GM19438 (cell line): Measurements from ENCODE around the gene KRT16.
"Not testable (repeated sequence)": the region's sequence is repeated elsewhere in the genome, so short reads cannot be mapped to it uniquely, and the experiment has no call there.

Source experiments
- ATAC-seq: cut with Tn5 transposase; IDR thresholded peaks from one replicate; pipeline ENCODE4 v1.9.1; 2021; ENCODE audit warnings: low read depth; ENCODE audit not compliant: unreplicated experiment

The KRT16 gene

DNA sequence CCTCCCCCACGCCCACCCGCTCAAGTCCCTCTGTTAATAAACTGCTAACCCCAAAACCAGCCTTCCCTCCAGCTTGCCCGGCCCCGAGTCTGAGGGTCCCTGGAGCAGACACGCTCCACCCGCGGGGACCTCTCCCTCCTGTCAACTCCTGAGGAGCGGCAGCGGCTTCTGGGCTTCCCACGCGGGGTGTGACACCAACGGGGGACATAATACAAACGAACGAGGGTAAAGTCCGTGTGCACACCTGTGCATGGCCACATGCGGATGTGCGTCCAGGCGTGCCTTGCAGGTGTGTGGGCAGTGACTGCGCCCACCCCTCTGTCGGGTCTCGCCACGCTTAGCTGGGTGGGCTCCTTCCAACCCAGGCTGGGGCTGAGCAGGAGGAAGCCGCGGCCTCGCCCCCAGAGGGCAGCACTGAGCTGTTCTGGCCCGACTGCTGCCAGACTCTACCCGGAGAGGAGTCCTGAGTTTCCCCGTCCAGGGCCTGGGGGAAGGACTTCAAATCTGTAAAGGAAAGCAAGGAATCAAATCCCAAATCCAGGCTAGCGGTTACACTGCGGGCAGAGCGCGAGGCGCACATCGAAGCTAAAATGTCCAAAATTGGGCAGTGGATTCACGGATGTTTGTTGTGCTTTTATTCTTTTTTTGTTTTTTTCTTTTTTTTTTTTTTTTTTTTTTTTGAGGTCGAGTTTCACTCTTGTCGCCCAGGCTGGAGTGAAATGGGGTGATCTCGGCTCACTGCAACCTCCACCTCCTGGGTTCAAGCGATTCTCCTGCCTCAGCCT, 36.0 kb upstream of the KRT16 start:
- no peak for ATAC-seq

GRCh38 chr17:41647940-41648410, 35.4 kb upstream of the KRT16 start:
- ATAC-seq, result peak; percentile 65

DNA sequence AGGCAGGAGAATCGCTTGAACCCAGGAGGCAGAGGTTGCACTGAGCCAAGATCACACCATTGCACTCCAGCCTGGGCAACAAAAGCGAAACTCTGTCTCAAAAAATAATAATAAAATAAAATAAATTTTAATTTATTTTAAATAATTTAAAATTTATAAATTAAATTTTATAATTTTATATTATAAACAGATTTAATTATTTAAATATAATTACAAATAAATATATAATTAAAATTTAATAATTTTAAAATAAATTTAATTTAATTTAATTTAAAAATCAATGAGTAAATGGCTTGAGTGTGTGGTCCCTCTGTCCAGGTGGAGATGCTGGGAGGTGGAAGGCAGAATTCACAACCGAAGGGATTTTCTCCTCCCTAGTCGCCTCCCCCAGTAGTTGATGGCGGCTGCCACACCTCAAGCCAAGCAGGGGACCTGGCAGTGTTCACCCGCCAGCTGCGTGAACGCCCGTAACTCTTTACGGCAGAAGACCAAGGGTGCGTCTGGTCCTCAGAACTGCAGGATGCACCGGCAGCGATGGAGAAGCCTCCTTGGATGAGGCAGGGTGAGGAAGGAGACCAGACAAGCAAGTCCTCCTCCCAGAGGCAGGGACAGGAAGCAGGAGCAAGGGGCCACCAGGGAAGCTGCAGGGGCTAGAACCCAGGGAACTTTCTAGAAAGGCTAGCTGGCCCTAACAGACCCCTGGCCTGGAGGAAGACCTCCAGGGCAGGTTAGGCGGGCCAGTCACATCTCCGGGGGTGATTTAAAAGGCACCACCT, 34.7 kb upstream of the KRT16 start:
- ATAC-seq, result no peak

- ATAC-seq, result no peak
These were observed 29.9 kb upstream of the KRT16 start for GRCh38 chr17:41642252-41643156.

- not testable (repeated sequence) for ATAC-seq
These were observed 28.0 kb upstream of the KRT16 start for GRCh38 chr17:41640596-41640995.

- ATAC-seq, result no peak
These were observed 27.2 kb upstream of the KRT16 start for GRCh38 chr17:41639492-41640473.

- ATAC-seq, result no peak
These were observed 26.4 kb upstream of the KRT16 start for GRCh38 chr17:41638941-41639340.

GRCh38 chr17:41638194-41638593, 25.6 kb upstream of the KRT16 start:
- no peak for ATAC-seq

DNA sequence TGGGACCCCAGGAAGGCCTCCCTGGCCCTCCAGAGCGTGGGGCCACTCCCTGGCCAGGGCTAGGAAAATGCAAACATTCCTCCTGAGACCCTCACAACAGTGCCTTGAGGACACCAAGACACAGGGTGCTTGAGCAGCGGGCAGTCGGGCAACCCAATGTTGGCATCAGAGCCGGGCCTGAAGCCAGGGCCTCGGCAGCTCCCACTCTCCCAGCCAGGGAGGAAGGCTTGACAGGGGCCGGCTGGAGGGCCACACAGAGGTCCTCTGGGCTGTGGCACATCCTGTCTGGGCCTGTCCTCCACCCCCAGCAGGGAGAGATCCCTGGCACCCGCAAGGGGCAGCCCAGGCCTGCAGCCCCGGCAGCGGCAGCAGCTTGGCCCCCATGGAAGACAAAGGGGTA, 24.1 kb upstream of the KRT16 start:
- no peak for ATAC-seq

DNA sequence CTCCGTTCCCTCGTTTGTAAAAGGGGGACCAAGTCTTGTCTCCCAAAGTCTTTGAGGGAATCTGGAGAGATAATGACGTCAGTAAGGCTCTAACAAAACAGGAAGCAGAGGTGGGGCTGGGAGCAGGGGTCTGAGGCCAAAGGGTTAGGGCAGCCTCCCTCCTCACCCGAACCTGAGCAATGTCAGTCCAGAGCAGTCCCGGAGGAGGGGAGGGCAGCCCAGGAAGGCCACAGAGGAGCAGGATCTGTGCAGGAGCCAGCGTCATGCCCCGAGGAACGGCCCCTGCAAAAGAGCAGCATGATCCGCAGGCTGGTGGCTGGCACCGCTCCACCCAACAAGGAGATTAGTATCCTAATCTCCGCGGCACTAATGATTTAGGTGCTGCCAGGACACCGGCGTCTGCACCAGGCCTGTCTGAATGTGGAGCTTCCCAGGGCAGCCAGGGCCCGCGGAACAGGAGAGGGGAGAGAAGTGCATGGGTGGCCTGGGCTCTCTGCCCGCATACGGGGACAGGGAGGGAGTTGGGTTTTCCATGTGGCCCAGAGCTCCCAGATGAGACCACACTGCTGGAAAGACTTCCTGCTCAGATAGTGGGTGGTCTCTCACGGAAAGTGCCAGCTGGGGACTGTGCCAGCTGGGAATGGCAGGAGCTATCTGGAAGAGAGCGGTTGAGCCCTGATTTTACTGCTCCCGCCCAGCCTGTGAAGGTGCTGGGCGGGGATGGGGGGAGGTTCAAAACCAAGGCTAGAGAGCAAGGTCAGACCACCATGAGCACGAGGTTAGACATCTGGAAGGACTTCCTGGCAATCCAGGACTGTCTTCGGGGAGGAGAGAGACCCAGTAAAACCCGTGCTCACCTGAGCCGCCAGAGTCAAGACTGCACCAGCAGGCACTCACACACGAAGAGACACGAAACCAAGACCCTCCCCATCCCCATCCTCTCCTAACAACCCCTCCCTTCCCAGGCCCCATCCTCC, 22.8 kb upstream of the KRT16 start:
- no peak for ATAC-seq

- ATAC-seq, result no peak
These were observed 22.1 kb upstream of the KRT16 start for GRCh38 chr17:41634639-41635038.

DNA sequence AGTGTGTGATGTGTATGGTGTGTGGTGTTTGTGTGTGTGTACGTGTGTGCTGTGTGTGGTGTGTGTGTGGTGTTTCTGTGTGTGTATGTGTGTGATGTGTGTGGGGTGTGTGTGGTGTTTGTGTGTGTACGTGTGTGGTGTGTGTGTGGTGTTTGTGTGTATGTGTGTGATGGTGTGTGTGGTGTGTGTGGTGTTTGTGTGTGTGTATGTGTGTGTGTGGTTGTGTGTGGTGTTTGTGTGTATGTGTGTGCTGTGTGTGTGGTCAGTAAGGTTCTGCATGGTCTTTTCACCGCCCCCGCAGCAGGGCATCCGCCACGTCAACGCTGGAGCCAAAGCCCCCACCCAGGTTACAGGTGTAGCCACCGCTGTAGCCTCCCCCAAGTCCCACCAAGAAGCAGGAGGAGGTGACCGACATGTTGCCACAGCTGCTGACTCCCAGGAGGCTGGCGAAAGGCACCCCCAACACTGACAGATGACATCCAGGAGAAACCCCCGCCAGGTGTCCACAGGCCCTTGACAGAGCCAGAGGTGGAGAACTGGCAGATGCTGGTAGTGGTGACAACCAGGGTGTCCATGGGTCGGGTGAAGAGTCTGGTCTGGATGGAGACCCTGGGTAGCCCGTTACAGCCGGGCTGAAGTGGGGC, 21.1 kb upstream of the KRT16 start:
- ATAC-seq, result no peak

DNA sequence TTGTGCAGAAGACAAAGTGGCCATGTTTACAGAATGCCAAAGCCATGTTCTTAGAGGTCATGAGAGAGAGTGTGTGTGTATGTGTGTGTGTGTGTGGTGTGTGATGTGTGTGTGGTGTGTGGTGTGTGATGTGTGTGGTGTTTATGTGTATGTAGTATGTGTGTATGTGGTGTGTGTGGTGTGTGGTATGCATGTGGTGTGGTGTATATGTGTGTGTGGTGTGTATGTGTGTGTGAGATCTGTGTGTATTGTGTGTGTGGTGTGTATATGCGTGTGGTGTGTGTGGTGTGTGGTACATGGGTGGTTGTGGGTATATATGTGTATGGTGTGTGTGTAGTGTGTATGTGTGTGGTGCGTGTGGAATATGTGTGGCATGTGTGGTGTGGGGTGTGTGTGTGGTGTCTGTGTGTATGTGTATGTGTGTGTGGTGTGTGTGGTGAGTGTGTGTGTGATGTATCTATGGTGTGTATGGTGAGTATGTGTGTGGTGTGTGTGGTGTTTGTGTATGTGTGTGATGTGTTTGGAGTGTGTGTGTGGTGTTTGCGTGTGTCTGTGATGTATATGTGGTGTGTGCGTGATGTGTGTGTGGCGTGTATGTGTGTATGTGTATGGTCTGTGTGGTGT, 20.0 kb upstream of the KRT16 start:
- no peak for ATAC-seq

DNA sequence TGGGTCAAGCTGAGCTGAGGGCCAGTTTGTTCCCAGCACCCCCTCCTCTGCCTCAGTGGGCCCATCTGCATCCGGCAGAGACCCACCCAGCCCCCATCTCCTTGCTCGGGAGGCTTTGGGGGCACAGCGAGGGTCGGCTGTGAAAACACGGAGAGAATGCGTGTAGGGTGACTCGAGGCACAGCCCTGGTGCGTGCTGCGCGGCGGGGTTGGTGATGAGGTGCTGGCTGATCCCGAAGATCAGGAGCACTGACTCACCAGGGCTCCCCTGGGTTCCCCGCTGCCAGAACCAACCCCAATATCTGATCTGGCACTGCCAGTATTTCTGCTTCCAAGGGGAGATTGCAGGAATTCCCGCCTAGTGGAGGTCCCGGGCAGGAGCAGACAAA, 19.3 kb upstream of the KRT16 start:
- no peak for ATAC-seq

GRCh38 chr17:41631025-41631897, 18.7 kb upstream of the KRT16 start:
- no peak for ATAC-seq

- no peak for ATAC-seq
These were observed 17.5 kb upstream of the KRT16 start for GRCh38 chr17:41629826-41630670.
